Transverse colon (tissue), 4 donors: Measurements from ENCODE around the gene SPTBN5. TPM values are rescaled to one million over a fixed set of nuclear protein-coding genes. Genes with fewer than 3 reads are reported as not detected.

Experiments
- DNase-seq: peaks from one replicate; pipeline ENCODE4 v3.0.0-alpha.2; 2019
- H3K27ac ChIP-seq, 4 donors: fragments of 200-600 bp; sonication (generic); 2 replicates each; pipeline ENCODE4 v1.5.1; 2016 to 2018; ENCODE audit warnings: inconsistent platforms in 4 of 4
- H3K27me3 ChIP-seq: fragments of 200-600 bp; sonication (generic); 2 replicates; pipeline ENCODE4 v1.5.1; 2017; ENCODE audit warnings: inconsistent platforms
- H3K36me3 ChIP-seq, 4 donors: fragments of 200-600 bp; sonication (generic); 2 replicates each; pipeline ENCODE4 v1.5.1; 2017 to 2019; ENCODE audit warnings: inconsistent platforms in 4 of 4
- H3K4me1 ChIP-seq, 4 donors: fragments of 200-600 bp; sonication (generic); 2 replicates each; pipeline ENCODE4 v1.5.1; 2017 to 2020; ENCODE audit warnings: inconsistent platforms in 4 of 4
- H3K4me3 ChIP-seq, 4 donors: fragments of 200-600 bp; sonication (generic); 1 replicate in 1 of 4; 2 replicates in 3 of 4; pipeline versions ENCODE4 v1.5.1 to v1.6.1; 2017 to 2019; ENCODE audit warnings: inconsistent platforms in 4 of 4
- H3K9me3 ChIP-seq, 2 donors: fragments of 200-600 bp; sonication (generic); 2 replicates each; pipeline ENCODE4 v1.5.1; 2017 to 2019; ENCODE audit warnings: inconsistent platforms in 2 of 2
- EP300 ChIP-seq: sonication (generic); formaldehyde crosslinking; IDR thresholded peaks from one replicate; pipeline ENCODE4 v1.6.1; 2017; ENCODE audit warnings: antibody characterized with exemption, low read depth
- POLR2A ChIP-seq: fragments of 450-650 bp; IDR thresholded peaks from one replicate; pipeline ENCODE4 v1.6.1; 2016; ENCODE audit warnings: antibody characterized with exemption, mild to moderate bottlenecking, moderate library complexity
- POLR2AphosphoS5 ChIP-seq, 3 donors: sonication (generic); formaldehyde crosslinking; IDR thresholded peaks; one replicate each; pipeline ENCODE4 v1.6.1; 2016; ENCODE audit warnings: antibody characterized with exemption in 3 of 3
- WGBS, 2 donors: methylation state at CpG; one replicate each; pipeline ENCODE4 v1.1.5; 2018; ENCODE audit warnings: low coverage in 1 of 2; 5-methylcytosine and 5-hydroxymethylcytosine counted together
- in situ Hi-C, 4 donors: fragments of 200-750 bp; cut with MboI; loops; one replicate each; pipeline versions ENCODE4 v1.15.0 to v1.15.1; 2017; ENCODE audit warnings: low sequenced_read_pairs in 3 of 4, low pct_ligation_motif_present in 1 of 4, low pct_unique_long_range_greater_than_20kb in 1 of 4
- intact Hi-C: fragments of 100-400 bp; cut with DNase I; formaldehyde crosslinking; loops from one replicate; pipeline ENCODE4 v1.15.1; 2023; ENCODE audit warnings: low total_unique reads
- total RNA-seq, 4 donors: library from RNA; depleted of rRNA; stranded (reverse); fragments of >200 nt; gene quantifications; one replicate each; pipeline ENCODE4 v1.1.0, GENCODE V29; 2016
- TF ChIP-seq, protein P1 (sequence below), 5 experiments: fragments of 200-600 bp in 3 of 5; fragments of 450-650 bp in 2 of 5; sonication (generic) in 3 of 5; IDR thresholded peaks; 1 replicate in 2 of 5; 2 replicates in 3 of 5; pipeline ENCODE4 v1.5.1; 2016 to 2017; ENCODE audit warnings: antibody characterized with exemption in 5 of 5, inconsistent platforms in 3 of 5, mild to moderate bottlenecking in 2 of 5, moderate library complexity in 1 of 5

Gene SPTBN5
- total RNA-seq, 4 donors from 2014 or later, result 0.16 to 8.0 (median 1.1) TPM

DNA sequence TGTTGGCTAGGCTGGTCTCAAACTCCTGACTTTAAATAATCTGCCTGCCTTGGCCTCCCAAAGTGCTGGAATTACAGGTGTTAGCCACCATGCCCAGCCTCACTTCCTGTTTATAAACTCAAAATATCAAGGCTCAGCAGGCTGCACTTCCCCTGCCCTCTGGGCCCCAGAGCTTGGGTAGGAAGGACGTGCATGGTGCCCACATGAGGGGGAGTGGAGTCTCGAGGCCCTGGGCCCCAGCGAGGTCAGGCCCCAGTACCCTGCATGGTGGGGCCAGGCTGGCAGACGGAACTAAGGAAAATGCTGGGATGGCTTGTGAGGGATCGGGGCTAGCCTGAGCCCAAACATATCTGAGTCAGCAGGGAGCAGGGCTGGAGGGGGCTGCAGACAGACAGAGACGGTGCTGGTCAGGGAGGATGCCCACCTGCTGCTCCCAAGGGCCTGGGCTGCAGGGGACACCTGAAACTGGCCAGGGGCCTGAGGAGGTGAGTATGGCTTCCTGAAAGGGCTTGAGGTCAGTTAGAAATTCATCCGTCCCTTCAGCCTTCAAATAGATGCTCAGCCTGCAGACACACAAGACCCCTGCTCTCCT is 5.1 kb downstream of the SPTBN5 start:
- intact Hi-C loops, result no loop called here
- Histone ChIP-seq H3K27ac (no peak overlapping the region), H3K4me1 (peaks cover 4 to 11% (median 6%) of the 10 kb centered on the region in 4 donors), H3K4me3 (no peak overlapping the region), H3K9me3 (no peaks in the 10 kb centered on the region), H3K36me3 (no peaks in the 10 kb centered on the region), H3K27me3 (no peaks in the 10 kb centered on the region)
- in situ Hi-C loops, result no loop called here
- 73% methylated on average over 7 of the region's 7 CpGs; no CpG with 5 or more reads in 1 of the 2 donors for WGBS, 2 donors
- TF ChIP-seq EP300 (no peak), POLR2AphosphoS5 (IDR thresholded peaks at IDR 0.05) (no peak), POLR2A (no peak)
- DNase-seq, result no peak

- DNase-seq, result no peak
- intact Hi-C loops (no loop called here), in situ Hi-C loops (no loop called here)
- H3K27ac ChIP-seq, result no peak overlapping the region
- H3K9me3 ChIP-seq, result no peaks in the 10 kb centered on the region
- no peak overlapping the region for H3K4me3 ChIP-seq
- H3K4me1 ChIP-seq, result peaks cover 0 to 5% (median 4%) of the 10 kb centered on the region in 4 donors
- 85 to 100% methylated on average over 1 to 9 of the region's 9 CpGs for WGBS, 2 donors
- TF ChIP-seq, protein P1, sequence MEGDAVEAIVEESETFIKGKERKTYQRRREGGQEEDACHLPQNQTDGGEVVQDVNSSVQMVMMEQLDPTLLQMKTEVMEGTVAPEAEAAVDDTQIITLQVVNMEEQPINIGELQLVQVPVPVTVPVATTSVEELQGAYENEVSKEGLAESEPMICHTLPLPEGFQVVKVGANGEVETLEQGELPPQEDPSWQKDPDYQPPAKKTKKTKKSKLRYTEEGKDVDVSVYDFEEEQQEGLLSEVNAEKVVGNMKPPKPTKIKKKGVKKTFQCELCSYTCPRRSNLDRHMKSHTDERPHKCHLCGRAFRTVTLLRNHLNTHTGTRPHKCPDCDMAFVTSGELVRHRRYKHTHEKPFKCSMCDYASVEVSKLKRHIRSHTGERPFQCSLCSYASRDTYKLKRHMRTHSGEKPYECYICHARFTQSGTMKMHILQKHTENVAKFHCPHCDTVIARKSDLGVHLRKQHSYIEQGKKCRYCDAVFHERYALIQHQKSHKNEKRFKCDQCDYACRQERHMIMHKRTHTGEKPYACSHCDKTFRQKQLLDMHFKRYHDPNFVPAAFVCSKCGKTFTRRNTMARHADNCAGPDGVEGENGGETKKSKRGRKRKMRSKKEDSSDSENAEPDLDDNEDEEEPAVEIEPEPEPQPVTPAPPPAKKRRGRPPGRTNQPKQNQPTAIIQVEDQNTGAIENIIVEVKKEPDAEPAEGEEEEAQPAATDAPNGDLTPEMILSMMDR (IDR thresholded peaks at IDR 0.05), result no peak
- TF ChIP-seq EP300, result no peak
- TF ChIP-seq POLR2AphosphoS5 (IDR thresholded peaks at IDR 0.05), result no peak
- no peak for TF ChIP-seq POLR2A
- no peaks in the 10 kb centered on the region for H3K27me3 ChIP-seq
- H3K36me3 ChIP-seq, result no peaks in the 10 kb centered on the region
These were observed 6.0 kb downstream of the SPTBN5 start for GRCh38 chr15:41887893-41888292.

DNA sequence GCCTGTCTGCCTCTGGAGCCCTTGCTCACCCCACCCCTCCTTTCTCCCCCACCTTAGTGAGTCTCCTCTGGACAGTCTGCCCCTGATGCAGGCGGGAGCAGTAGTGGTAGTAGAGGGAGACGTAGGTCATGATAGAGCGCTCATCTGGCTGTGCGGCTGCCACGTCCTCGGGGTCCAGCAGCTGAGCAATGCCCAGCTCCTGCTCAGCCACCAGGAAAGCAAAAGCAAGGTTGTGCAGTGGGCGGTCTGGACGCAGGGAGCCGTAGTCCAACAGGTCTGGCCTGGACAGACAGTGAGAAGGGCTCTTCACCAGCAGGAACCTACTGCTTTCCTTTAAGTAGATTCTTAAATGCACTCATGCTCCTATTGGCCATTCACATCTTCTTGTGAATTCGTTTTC is 6.7 kb downstream of the SPTBN5 start:
- H3K4me3 ChIP-seq, result no peak overlapping the region
- TF ChIP-seq POLR2AphosphoS5 (IDR thresholded peaks at IDR 0.05) (no peak), EP300 (no peak)
- H3K27ac ChIP-seq, result no peak overlapping the region
- no peaks in the 10 kb centered on the region for H3K36me3 ChIP-seq
- H3K4me1 ChIP-seq, result peaks cover 0 to 6% (median 5%) of the 10 kb centered on the region in 4 donors
- intact Hi-C loops, result no loop called here
- in situ Hi-C loops, result no loop called here
- H3K27me3 ChIP-seq, result peaks cover 5% of the 10 kb centered on the region
- no peaks in the 10 kb centered on the region for H3K9me3 ChIP-seq
- 90 to 97% methylated on average over 2 to 10 of the region's 10 CpGs for WGBS, 2 donors
- no peak for DNase-seq

DNA sequence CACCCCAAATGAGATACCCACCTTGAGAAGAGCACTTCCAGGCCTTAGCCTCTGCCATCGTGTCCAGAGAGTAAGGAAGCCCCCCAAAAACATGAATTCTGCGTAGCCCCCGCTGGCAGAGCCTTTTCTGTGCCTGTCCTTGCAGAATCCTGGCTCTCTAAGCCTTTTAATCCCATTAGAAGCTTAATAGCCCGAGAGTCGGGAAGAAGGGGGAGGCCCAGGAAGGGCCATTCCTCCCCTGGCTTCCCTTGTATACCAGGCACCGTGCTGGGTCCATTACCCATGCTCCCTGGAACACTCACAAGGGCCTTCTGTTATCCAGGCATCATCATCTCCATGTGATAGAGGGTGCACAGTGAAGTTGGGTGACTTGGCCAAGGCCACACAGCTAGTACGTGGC is 7.1 kb downstream of the SPTBN5 start:
- 92 to 100% methylated on average over 3 to 7 of the region's 7 CpGs for WGBS, 2 donors
- intact Hi-C loops (no loop called here), in situ Hi-C loops (no loop called here)
- Histone ChIP-seq H3K27ac (no peak overlapping the region), H3K4me3 (no peak overlapping the region), H3K36me3 (no peaks in the 10 kb centered on the region), H3K4me1 (peaks cover under 1 to 10% (median 9%) of the 10 kb centered on the region in 4 donors), H3K27me3 (peaks cover 9% of the 10 kb centered on the region), H3K9me3 (no peaks in the 10 kb centered on the region)
- DNase-seq, result no peak
- no peak for TF ChIP-seq EP300
- TF ChIP-seq, protein P1 (IDR thresholded peaks at IDR 0.05), result no peak
- TF ChIP-seq POLR2A, result no peak
- TF ChIP-seq POLR2AphosphoS5 (IDR thresholded peaks at IDR 0.05), result no peak

DNA sequence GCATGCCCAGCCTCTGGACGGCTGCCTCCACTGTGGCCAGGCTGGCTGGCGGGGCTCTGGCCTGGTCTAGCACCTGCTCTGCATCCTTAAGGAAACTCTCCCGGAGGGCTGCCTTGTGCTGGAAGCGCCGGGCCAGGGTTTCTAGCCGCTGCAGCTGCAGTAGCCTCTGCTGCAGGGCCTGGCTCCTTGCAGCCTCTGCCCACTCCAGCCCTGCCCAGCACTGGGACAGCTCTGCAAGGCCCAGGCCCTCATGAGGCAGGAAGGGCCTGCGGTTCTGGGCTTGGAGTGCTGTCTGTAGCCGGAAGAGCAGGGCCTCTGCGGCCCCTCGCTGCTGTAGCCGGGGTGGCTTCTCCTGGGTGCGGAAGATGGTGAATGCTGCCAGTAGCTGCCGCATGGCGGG is 8.0 kb downstream of the SPTBN5 start:
- DNase-seq, result no peak
- peaks cover 18% of the 10 kb centered on the region for H3K27me3 ChIP-seq
- intact Hi-C loops, result no loop called here
- H3K9me3 ChIP-seq, result no peaks in the 10 kb centered on the region
- in situ Hi-C loops, result no loop called here
- TF ChIP-seq POLR2A, result no peak
- TF ChIP-seq, protein P1 (IDR thresholded peaks at IDR 0.05), result no peak
- no peak for TF ChIP-seq EP300
- TF ChIP-seq POLR2AphosphoS5 (IDR thresholded peaks at IDR 0.05), result no peak
- WGBS, 2 donors, result 94% methylated on average over 10 of the region's 14 CpGs; no CpG with 5 or more reads in 1 of the 2 donors
- peaks cover 3 to 14% (median 13%) of the 10 kb centered on the region in 4 donors for H3K4me1 ChIP-seq
- H3K36me3 ChIP-seq, result no peaks in the 10 kb centered on the region
- H3K4me3 ChIP-seq, result no peak overlapping the region
- no peak overlapping the region for H3K27ac ChIP-seq
